Glutamatergic neuron (in vitro differentiated cells): ENCODE results near the gene MAP3K10. TPM values are rescaled to one million over a fixed set of nuclear protein-coding genes. Genes with fewer than 3 reads are reported as not detected.

ENCODE experiments used
- DNase-seq: peaks from one replicate; pipeline ENCODE4 v3.0.0; 2022
- H3K27ac Mint-ChIP-seq: one replicate; pipeline ENCODE4 v1.8.0; 2020; ENCODE audit warnings: mild to moderate bottlenecking, mixed read lengths, inconsistent platforms; ENCODE audit not compliant: unreplicated experiment
- H3K27me3 Mint-ChIP-seq: one replicate; pipeline ENCODE4 v1.8.0; 2020; ENCODE audit warnings: mild to moderate bottlenecking, moderate library complexity, mixed read lengths, inconsistent platforms; ENCODE audit not compliant: unreplicated experiment
- H3K36me3 Mint-ChIP-seq: one replicate; pipeline ENCODE4 v1.8.0; 2020; ENCODE audit warnings: mild to moderate bottlenecking, mixed read lengths, inconsistent platforms; ENCODE audit not compliant: unreplicated experiment
- H3K4me1 Mint-ChIP-seq: one replicate; pipeline ENCODE4 v1.8.0; 2020; ENCODE audit warnings: mild to moderate bottlenecking, low read depth, mixed read lengths, inconsistent platforms; ENCODE audit not compliant: unreplicated experiment
- H3K4me3 Mint-ChIP-seq: one replicate; pipeline ENCODE4 v1.8.0; 2020; ENCODE audit warnings: mild to moderate bottlenecking, mixed read lengths, inconsistent platforms; ENCODE audit not compliant: unreplicated experiment
- H3K9me3 Mint-ChIP-seq: one replicate; pipeline ENCODE4 v1.8.0; 2020; ENCODE audit warnings: mild to moderate bottlenecking, moderate library complexity, mixed read lengths, inconsistent platforms; ENCODE audit not compliant: unreplicated experiment
- total RNA-seq: library from RNA; stranded (reverse); fragmentation: NEBNext Ultra II Directional; extraction: Animal tissue kit (Norgen Biotek cat#: 25700); gene quantifications from one replicate; pipeline ENCODE4 v1.2.1, GENCODE V29; 2021; ENCODE audit not compliant: unreplicated experiment
- TF ChIP-seq, protein P1 (sequence below): fragments of 200-600 bp; sonication (generic); IDR thresholded peaks from one replicate; pipeline ENCODE4 v1.5.0; 2021; ENCODE audit not compliant: partially characterized antibody, unreplicated experiment

The MAP3K10 gene
- total RNA-seq, 1 donor from 2014 or later = 66.9 TPM

DNA sequence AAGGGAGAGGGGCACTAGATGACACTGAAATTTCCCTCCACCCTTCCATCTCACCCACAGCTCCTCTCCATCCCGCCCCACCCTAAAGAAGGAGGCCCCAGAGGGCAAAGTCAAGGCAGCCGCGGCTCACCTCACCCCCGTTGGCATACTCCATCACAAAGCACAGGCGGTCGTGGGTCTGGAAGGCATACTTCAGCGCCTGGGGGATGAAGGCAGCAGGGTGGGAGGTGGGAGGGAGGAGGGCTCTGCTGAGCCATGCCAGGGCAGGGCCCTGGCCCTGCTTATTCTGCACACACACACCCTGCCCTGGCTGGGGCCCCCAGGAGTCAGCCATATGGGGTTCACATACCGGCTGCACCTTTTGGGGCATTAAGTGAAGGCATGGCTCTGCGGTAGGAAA is 47.5 kb downstream of the MAP3K10 start:
- H3K9me3 Mint-ChIP-seq = peaks cover 2% of the 10 kb centered on the region
- no peak overlapping the region for H3K4me3 Mint-ChIP-seq
- no peaks in the 10 kb centered on the region for H3K36me3 Mint-ChIP-seq
- DNase-seq = no peak
- H3K27me3 Mint-ChIP-seq = peaks cover 6% of the 10 kb centered on the region
- no peak overlapping the region for H3K27ac Mint-ChIP-seq
- TF ChIP-seq, protein P1, sequence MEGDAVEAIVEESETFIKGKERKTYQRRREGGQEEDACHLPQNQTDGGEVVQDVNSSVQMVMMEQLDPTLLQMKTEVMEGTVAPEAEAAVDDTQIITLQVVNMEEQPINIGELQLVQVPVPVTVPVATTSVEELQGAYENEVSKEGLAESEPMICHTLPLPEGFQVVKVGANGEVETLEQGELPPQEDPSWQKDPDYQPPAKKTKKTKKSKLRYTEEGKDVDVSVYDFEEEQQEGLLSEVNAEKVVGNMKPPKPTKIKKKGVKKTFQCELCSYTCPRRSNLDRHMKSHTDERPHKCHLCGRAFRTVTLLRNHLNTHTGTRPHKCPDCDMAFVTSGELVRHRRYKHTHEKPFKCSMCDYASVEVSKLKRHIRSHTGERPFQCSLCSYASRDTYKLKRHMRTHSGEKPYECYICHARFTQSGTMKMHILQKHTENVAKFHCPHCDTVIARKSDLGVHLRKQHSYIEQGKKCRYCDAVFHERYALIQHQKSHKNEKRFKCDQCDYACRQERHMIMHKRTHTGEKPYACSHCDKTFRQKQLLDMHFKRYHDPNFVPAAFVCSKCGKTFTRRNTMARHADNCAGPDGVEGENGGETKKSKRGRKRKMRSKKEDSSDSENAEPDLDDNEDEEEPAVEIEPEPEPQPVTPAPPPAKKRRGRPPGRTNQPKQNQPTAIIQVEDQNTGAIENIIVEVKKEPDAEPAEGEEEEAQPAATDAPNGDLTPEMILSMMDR = no peak
- H3K4me1 Mint-ChIP-seq = no peaks in the 10 kb centered on the region

DNA sequence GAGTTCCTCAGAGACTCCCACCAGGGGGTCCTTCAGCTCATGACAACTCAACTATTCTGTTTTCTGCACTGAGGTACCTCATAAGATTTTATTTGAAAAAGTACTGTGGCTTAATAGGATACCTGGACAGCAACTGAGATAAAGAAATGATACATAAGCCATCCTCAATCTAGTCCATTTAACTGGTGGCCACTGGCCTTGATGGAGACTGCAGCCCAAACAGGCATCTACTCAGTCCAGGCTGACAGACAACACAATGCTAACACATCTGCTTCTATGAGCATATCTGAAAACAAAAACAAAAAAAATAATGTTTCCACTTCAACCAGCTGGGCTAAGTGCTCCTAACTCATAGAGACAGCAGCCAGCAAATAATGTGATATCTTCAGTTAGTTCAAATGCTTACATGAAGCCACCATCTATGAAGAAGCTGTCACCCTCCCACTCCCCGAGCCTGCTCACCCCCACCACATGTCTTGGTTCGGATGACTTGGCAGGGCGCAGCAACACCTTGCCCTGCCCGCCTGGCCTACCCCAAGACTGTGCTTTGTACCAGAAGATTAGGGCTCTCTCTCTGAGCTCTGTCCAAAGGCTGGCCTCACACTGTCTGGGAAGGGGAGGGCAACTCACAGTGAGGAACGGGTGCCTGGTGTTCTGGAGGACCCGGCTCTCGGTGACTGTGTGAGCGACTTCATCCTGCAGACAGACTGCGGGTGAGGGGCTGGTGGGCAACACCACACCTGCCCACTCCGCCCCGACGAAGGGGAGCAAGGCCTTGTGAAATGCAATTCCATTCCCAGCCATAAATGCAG is 48.4 kb downstream of the MAP3K10 start:
- Mint-ChIP-seq H3K27ac (no peak overlapping the region), H3K27me3 (peaks cover 6% of the 10 kb centered on the region), H3K4me1 (no peaks in the 10 kb centered on the region), H3K9me3 (peaks cover 2% of the 10 kb centered on the region), H3K4me3 (no peak overlapping the region), H3K36me3 (no peaks in the 10 kb centered on the region)
- no peak for DNase-seq
- TF ChIP-seq, protein P1 = no peak

DNA sequence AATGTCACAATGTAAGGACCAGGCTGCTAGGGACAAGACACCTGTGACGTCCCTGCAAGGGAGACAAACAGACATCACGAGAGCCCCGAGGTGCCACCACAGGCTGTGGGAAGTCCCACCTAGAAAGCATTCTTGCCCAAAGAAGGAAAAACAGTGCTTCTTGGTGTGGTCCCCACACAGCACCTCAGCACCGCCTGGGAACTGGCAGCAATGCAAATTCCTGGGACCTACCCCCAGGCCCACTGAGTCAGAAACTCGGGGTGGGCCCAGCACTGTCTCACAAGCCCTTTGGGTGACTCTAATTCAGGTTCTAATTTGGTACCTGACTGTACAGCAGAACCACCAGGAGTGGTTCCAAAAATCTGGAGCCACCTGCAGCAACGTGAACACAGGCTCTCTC is 49.1 kb downstream of the MAP3K10 start:
- H3K4me1 Mint-ChIP-seq = no peaks in the 10 kb centered on the region
- H3K9me3 Mint-ChIP-seq = peaks cover 2% of the 10 kb centered on the region
- TF ChIP-seq, protein P1 = no peak
- no peak overlapping the region for H3K4me3 Mint-ChIP-seq
- DNase-seq = no peak
- H3K27me3 Mint-ChIP-seq = peaks cover 6% of the 10 kb centered on the region
- H3K27ac Mint-ChIP-seq = no peak overlapping the region
- H3K36me3 Mint-ChIP-seq = no peaks in the 10 kb centered on the region

DNA sequence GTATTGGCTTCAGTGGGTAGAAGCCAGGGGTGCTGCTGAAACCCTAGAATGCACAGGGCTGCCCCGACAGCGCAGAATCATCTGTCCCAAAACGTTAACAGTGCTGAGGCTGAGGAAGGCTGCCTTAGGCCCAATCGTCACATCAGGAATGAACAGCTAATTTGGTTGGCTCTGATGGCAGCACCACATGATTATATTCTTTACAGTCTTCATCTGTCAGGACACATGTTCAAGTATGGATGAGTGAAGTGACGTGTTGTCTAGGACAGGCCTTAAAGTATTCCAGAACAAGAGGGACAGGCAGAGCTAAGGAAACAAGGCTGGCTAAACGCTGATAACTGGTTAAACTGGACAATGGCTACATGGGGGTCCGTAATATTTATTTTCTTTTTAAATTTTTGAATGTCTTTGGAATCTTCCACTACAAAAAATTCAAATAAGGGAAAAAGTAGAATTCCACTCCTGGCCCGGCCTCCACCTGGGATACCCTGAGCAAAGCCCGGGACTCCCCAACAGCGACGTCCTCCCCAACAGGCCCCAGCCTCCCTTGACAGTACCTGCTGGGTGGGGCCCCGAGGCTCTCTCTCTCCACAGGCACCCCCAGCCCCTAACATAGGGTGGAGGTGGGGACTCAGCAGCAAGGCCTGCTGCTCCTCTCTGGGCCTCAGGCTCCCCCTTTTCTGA is 50.0 kb downstream of the MAP3K10 start:
- Mint-ChIP-seq H3K9me3 (peaks cover 2% of the 10 kb centered on the region), H3K4me1 (peaks cover under 1% of the 10 kb centered on the region), H3K4me3 (no peak overlapping the region), H3K27me3 (peaks cover 6% of the 10 kb centered on the region), H3K36me3 (no peaks in the 10 kb centered on the region), H3K27ac (no peak overlapping the region)
- no peak for DNase-seq
- TF ChIP-seq, protein P1 = no peak
